ENCODE results near the gene BMPR2.

DNA sequence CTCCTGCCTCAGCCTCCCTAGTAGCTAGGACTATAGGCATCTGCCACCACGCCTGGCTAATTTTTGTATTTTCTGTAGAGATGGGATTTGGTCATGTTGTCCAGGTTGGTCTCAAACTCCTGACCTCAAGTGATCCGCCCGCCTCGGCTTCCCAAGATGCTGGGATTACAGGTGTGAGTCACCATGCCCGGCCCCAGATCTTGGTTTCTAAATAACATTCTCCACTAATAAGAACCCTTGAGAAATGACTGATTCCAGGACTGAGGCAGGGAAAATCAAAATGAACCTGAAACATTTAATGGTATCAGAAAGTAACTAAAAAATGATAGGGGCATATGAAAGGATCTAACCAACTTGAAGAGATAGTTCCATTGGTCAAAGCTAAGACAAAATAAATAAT is 34.0 kb downstream of the BMPR2 start:
- TF ChIP-seq POLR2AphosphoS5 (IDR thresholded peaks at IDR 0.05), result no peak
- no peak for TF ChIP-seq CTCF (IDR thresholded peaks at IDR 0.05)

All from sigmoid colon (tissue), 4 donors.